SU-DHL-6 (cell line): ENCODE measurements around the gene ADAMTS18.

Experiments
- H2AFZ ChIP-seq: fragments of 200-600 bp; sonication (generic); 2 replicates; pipeline ENCODE4 v1.6.1; 2014; ENCODE audit warnings: low read depth, mild to moderate bottlenecking, moderate library complexity, mixed read lengths, antibody characterized with exemption, low read length; ENCODE audit not compliant: severe bottlenecking
- H3F3A ChIP-seq: fragments of 200-600 bp; shearing (Covaris generic); 2 replicates; pipeline ENCODE4 v1.6.0; 2016; ENCODE audit warnings: antibody characterized with exemption, mild to moderate bottlenecking; ENCODE audit not compliant: insufficient read depth
- H3K27ac ChIP-seq: fragments of 200-600 bp; sonication (generic); 2 replicates; pipeline ENCODE4 v1.5.1; 2016; ENCODE audit warnings: low read depth, mild to moderate bottlenecking, low read length, moderate library complexity, mixed read lengths
- H3K27me3 ChIP-seq: fragments of 200-600 bp; sonication (generic), shearing (Covaris generic); 2 replicates; pipeline ENCODE4 v1.6.0; 2014; ENCODE audit warnings: mild to moderate bottlenecking, low read length
- H3K36me3 ChIP-seq: fragments of 200-600 bp; sonication (generic); 2 replicates; pipeline ENCODE4 v1.6.1; 2014; ENCODE audit warnings: mild to moderate bottlenecking, low read length, mixed read lengths
- H3K4me2 ChIP-seq: fragments of 300-600, 200-600 bp; shearing (Covaris generic), sonication (generic); 2 replicates; pipeline ENCODE4 v1.6.0; 2014; ENCODE audit warnings: low read length, low read depth, mild to moderate bottlenecking; ENCODE audit not compliant: poor library complexity, severe bottlenecking
- H3K4me3 ChIP-seq: fragments of 200-600 bp; sonication (generic); 2 replicates; pipeline ENCODE4 v1.5.1; 2014; ENCODE audit warnings: antibody characterized with exemption, low read length, mild to moderate bottlenecking, mixed read lengths; ENCODE audit not compliant: insufficient read depth, poor library complexity, severe bottlenecking
- H3K79me2 ChIP-seq: fragments of 200-600 bp; sonication (generic); 2 replicates; pipeline ENCODE4 v1.6.1; 2014; ENCODE audit warnings: mild to moderate bottlenecking, low read length, moderate library complexity; ENCODE audit not compliant: insufficient read depth
- H3K9ac ChIP-seq: fragments of 200-600 bp; sonication (generic); 2 replicates; pipeline ENCODE4 v1.7.0; 2014; ENCODE audit warnings: mild to moderate bottlenecking, low read length
- H3K9me2 ChIP-seq: fragments of 200-600 bp; sonication (generic); replicated peaks from 2 replicates; pipeline ENCODE4 v1.6.1; 2014; ENCODE audit warnings: low read length; ENCODE audit not compliant: insufficient read depth
- H3K9me3 ChIP-seq: fragments of 200-600 bp; sonication (generic); 2 replicates; pipeline ENCODE4 v1.6.1; 2014; ENCODE audit warnings: low read length, mixed read lengths; ENCODE audit not compliant: insufficient read depth
- H4K20me1 ChIP-seq: fragments of 200-600 bp; sonication (generic); 2 replicates; pipeline ENCODE4 v1.6.1; 2014; ENCODE audit warnings: low read depth, mild to moderate bottlenecking, antibody characterized with exemption, low read length, moderate library complexity, mixed read lengths
- CTCF ChIP-seq: fragments of 200-600 bp; sonication (generic); IDR thresholded peaks from one replicate; pipeline ENCODE4 v1.5.1; 2017; ENCODE audit warnings: antibody characterized with exemption, mild to moderate bottlenecking, low read length, moderate library complexity; ENCODE audit not compliant: insufficient read depth, poor library complexity, severe bottlenecking
- EZH2phosphoT487 ChIP-seq: fragments of 200-600 bp; sonication (generic), shearing (Covaris generic); conservative IDR thresholded peaks from 2 replicates; pipeline ENCODE4 v1.6.1; 2018; ENCODE audit warnings: mild to moderate bottlenecking, antibody characterized with exemption, low read length, moderate library complexity, mixed read lengths

ADAMTS18 gene

GRCh38 chr16:77403732-77404131 is 31.1 kb downstream of the ADAMTS18 start:
- H4K20me1 ChIP-seq: no peaks in the 10 kb centered on the region
- no peaks in the 10 kb centered on the region for H3K36me3 ChIP-seq
- H3K4me3 ChIP-seq: no peak overlapping the region
- H3K9me3 ChIP-seq: no peaks in the 10 kb centered on the region
- TF ChIP-seq EZH2phosphoT487 (no peak), CTCF (no peak)
- no peak overlapping the region for H3K4me2 ChIP-seq
- no peaks in the 10 kb centered on the region for H3F3A ChIP-seq
- H3K9me2 ChIP-seq: no peaks in the 10 kb centered on the region
- H2AFZ ChIP-seq: no peak overlapping the region
- H3K27ac ChIP-seq: no peak overlapping the region
- no peak overlapping the region for H3K9ac ChIP-seq
- H3K79me2 ChIP-seq: no peaks in the 10 kb centered on the region
- H3K27me3 ChIP-seq: no peaks in the 10 kb centered on the region

GRCh38 chr16:77402672-77403071 is 32.2 kb downstream of the ADAMTS18 start:
- no peaks in the 10 kb centered on the region for H3K27me3 ChIP-seq
- no peak overlapping the region for H3K4me2 ChIP-seq
- no peak overlapping the region for H3K27ac ChIP-seq
- no peak overlapping the region for H2AFZ ChIP-seq
- H3K79me2 ChIP-seq: no peaks in the 10 kb centered on the region
- H4K20me1 ChIP-seq: no peaks in the 10 kb centered on the region
- TF ChIP-seq CTCF: no peak
- no peak for TF ChIP-seq EZH2phosphoT487
- no peaks in the 10 kb centered on the region for H3F3A ChIP-seq
- H3K4me3 ChIP-seq: no peak overlapping the region
- H3K9me2 ChIP-seq: no peaks in the 10 kb centered on the region
- no peaks in the 10 kb centered on the region for H3K9me3 ChIP-seq
- no peaks in the 10 kb centered on the region for H3K36me3 ChIP-seq
- no peak overlapping the region for H3K9ac ChIP-seq

- Histone ChIP-seq H3K4me3 (no peak overlapping the region), H4K20me1 (no peaks in the 10 kb centered on the region), H3K79me2 (no peaks in the 10 kb centered on the region), H3K27ac (no peak overlapping the region), H3K9me2 (no peaks in the 10 kb centered on the region), H3K36me3 (no peaks in the 10 kb centered on the region), H3K27me3 (no peaks in the 10 kb centered on the region), H3K9ac (no peak overlapping the region), H3K4me2 (no peak overlapping the region), H3F3A (no peaks in the 10 kb centered on the region), H2AFZ (no peak overlapping the region), H3K9me3 (no peaks in the 10 kb centered on the region)
- no peak for TF ChIP-seq EZH2phosphoT487
- TF ChIP-seq CTCF: no peak
Observed at GRCh38 chr16:77402118-77402517, 32.7 kb downstream of the ADAMTS18 start.

- H3K9ac ChIP-seq: no peak overlapping the region
- no peaks in the 10 kb centered on the region for H3K36me3 ChIP-seq
- no peaks in the 10 kb centered on the region for H3K9me3 ChIP-seq
- no peak overlapping the region for H3K4me3 ChIP-seq
- no peak overlapping the region for H2AFZ ChIP-seq
- no peaks in the 10 kb centered on the region for H3K9me2 ChIP-seq
- H3K79me2 ChIP-seq: no peaks in the 10 kb centered on the region
- no peak overlapping the region for H3K4me2 ChIP-seq
- no peaks in the 10 kb centered on the region for H3K27me3 ChIP-seq
- TF ChIP-seq CTCF: no peak
- TF ChIP-seq EZH2phosphoT487: no peak
- no peaks in the 10 kb centered on the region for H3F3A ChIP-seq
- no peaks in the 10 kb centered on the region for H4K20me1 ChIP-seq
- no peak overlapping the region for H3K27ac ChIP-seq
Observed at GRCh38 chr16:77399546-77399945, 35.3 kb downstream of the ADAMTS18 start.
